Measurements from ENCODE around the gene KLHL42.

The KLHL42 gene

DNA sequence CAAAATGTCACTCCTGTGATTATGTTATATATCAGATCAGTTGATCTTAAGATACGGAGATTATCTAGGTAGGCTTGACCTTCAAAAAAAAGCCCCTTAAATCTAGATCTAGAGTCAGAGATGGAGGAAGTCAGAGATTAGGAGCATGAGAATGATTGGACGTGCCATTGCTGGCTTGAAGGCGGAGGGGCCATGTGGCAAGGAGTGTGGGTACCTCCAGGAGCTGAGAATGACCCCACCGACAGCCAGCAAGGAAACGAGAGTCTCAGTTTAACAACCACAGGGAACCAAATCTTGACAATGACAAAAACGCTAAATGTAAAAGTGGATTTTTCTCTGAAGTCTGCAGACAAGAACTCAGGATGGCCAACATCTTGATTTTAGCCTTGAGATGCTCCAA is 32.5 kb downstream of the KLHL42 start:
- TF ChIP-seq, protein P1, sequence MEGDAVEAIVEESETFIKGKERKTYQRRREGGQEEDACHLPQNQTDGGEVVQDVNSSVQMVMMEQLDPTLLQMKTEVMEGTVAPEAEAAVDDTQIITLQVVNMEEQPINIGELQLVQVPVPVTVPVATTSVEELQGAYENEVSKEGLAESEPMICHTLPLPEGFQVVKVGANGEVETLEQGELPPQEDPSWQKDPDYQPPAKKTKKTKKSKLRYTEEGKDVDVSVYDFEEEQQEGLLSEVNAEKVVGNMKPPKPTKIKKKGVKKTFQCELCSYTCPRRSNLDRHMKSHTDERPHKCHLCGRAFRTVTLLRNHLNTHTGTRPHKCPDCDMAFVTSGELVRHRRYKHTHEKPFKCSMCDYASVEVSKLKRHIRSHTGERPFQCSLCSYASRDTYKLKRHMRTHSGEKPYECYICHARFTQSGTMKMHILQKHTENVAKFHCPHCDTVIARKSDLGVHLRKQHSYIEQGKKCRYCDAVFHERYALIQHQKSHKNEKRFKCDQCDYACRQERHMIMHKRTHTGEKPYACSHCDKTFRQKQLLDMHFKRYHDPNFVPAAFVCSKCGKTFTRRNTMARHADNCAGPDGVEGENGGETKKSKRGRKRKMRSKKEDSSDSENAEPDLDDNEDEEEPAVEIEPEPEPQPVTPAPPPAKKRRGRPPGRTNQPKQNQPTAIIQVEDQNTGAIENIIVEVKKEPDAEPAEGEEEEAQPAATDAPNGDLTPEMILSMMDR (IDR thresholded peaks at IDR 0.05; ENCODE audit: low read depth, low read length, missing control alignments): no peak
- no peak for DNase-seq (ENCODE audit: low read depth)
- in situ Hi-C loops (cut with HindIII; ENCODE audit: low sequenced_read_pairs): no loop called here
- H3K4me3 ChIP-seq (ENCODE audit: low read depth, low read length): no peak overlapping the region

DNA sequence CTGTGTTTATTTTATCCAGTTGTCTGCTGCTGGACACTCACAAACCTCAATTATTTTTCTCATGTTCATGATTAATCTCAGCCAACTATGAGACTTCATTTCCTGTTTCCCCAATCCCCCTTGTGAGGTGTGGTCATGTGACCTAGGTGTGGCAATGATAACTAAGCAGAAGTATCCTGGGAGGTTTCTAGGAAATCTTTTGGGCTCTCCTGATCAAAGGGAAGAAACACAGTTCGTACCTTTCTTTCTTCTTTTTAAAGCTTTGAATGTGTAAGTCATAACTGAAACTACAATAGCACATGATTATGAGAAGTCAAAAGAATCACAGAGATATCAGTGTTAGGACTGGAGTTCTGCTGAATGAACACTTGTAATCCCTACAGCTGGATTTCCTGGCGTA is 34.4 kb downstream of the KLHL42 start:
- TF ChIP-seq, protein P1 (IDR thresholded peaks at IDR 0.05; ENCODE audit: low read depth, low read length, missing control alignments): no peak
- no peak for DNase-seq (ENCODE audit: low read depth)
- H3K4me3 ChIP-seq (ENCODE audit: low read depth, low read length): no peak overlapping the region
- in situ Hi-C loops (cut with HindIII; ENCODE audit: low sequenced_read_pairs): no loop called here

DNA sequence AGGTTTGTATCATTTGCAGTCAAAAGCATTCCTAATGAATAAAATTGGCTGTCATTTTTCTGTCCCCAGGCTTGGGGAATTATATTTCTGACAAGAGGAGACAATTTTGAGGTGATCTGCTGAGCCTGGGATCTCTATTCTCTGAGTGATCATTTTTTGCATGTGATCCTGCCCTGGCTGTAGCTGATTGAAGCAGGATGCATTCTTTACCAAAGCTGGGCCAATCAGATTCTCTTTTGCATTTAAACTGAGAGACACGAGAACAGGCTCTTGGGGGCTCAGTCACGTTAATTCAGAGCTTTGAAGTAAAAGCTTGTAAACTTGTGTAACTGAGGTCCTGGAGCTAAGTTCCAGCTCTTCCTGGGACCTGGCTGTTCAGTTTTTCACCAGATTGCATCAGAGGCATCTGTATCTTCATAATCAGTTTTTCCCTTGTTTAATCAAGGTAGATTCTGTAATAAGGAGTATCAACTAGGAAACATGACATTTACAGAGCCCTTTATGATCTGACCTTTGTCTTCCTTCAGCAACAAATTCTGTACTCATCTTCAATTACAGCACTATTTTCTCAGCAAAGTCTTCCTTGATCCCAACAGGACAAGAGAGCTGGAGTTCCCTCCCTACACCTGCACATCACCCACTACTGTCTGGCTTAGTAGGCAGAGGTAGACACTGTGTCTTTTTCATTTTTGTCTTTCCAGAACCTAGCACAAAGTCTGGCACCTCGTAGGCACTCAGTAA is 35.0 kb downstream of the KLHL42 start:
- DNase-seq (ENCODE audit: low read depth): no peak
- H3K4me3 ChIP-seq (ENCODE audit: low read depth, low read length): no peak overlapping the region
- in situ Hi-C loops (cut with HindIII; ENCODE audit: low sequenced_read_pairs): no loop called here

DNA sequence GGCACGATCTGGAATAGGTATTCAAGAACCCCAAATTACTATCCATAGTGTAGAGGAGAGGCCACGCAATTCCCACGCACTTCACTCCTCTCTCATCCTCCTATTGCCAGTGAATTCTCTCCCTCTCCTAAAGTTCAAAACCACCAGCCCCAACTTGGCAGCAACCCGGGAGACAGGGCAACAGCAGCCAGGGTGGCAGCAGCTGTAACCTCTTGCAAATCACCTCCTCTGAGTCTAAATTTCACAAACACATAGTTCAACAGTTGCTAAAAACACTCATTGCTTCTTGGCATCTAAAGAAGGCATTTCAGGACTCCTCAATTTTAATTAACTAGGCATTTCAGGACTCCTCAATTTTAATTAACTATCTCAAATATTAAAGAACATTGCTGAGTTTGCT is 37.7 kb downstream of the KLHL42 start:
- DNase-seq (ENCODE audit: low read depth): no peak
- in situ Hi-C loops (cut with HindIII; ENCODE audit: low sequenced_read_pairs): no loop called here
- H3K4me3 ChIP-seq (ENCODE audit: low read depth, low read length): no peak overlapping the region
- TF ChIP-seq, protein P1 (IDR thresholded peaks at IDR 0.05; ENCODE audit: low read depth, low read length, missing control alignments): no peak

More for the DNA sequence above, 35.0 kb downstream of the KLHL42 start:
- TF ChIP-seq, protein P1 (IDR thresholded peaks at IDR 0.05; ENCODE audit: low read depth, low read length, missing control alignments): no peak

DNA sequence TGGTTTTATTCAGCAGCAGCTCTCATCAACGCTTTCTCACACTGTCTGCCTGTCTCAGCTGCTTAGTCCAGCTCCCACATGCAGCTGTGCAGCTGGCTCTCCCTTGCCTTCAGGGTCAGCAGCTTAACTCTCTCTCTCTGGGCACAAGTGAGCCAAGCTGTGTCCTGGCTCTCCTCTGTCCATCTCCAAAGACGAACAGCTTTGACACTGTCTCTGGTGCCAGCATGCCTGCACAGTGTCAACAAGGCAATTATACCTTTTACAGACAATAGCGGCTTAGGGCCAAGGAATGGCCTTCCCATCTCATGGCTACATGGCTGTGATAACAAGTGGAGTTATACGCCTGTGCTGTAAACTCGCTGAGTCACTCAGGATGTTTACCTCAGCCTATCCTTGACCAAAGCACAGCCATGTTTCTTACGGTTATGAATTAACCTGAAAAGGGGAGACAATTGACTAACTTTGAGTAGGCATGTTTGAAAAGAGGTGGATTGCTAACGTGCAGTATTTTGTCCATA is 38.4 kb downstream of the KLHL42 start:
- no peak for DNase-seq (ENCODE audit: low read depth)
- TF ChIP-seq, protein P1 (IDR thresholded peaks at IDR 0.05; ENCODE audit: low read depth, low read length, missing control alignments): no peak
- in situ Hi-C loops (cut with HindIII; ENCODE audit: low sequenced_read_pairs): no loop called here
- no peak overlapping the region for H3K4me3 ChIP-seq (ENCODE audit: low read depth, low read length)

DNA sequence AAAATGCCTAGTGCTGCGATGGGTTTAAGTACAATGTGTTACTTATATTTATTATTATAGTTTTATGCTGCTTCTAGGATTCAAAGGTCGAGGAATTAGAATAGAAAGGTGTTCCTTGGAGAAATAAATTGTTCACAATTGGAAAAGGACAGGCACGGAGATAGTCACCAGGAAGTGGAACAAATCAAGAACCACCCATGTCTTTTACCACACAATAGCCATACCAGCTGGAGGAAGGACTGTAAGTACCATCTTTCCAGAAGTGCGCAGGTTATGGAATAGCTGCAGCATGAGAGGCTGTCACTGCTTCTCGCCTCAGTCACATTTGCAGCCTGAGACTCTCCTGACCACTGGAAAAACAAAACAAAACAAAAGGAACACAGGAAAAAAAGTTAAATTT is 40.5 kb downstream of the KLHL42 start:
- TF ChIP-seq, protein P1 (IDR thresholded peaks at IDR 0.05; ENCODE audit: low read depth, low read length, missing control alignments): no peak
- DNase-seq (ENCODE audit: low read depth): no peak
- no peak overlapping the region for H3K4me3 ChIP-seq (ENCODE audit: low read depth, low read length)
- in situ Hi-C loops (cut with HindIII; ENCODE audit: low sequenced_read_pairs): no loop called here

Measured in astrocyte of the cerebellum (primary cell).